Suprapubic skin (tissue), 4 donors: Measurements from ENCODE around the gene FSIP2.

ENCODE experiments used
- CTCF ChIP-seq, 2 donors: fragments of 200-600 bp in 1 of 2; fragments of 450-650 bp in 1 of 2; sonication (generic) in 1 of 2; IDR thresholded peaks; one replicate each; pipeline ENCODE4 v1.5.1; 2016 to 2019; ENCODE audit warnings: antibody characterized with exemption in 2 of 2, mild to moderate bottlenecking in 1 of 2, moderate library complexity in 1 of 2
- EP300 ChIP-seq: sonication (generic); formaldehyde crosslinking; IDR thresholded peaks from one replicate; pipeline ENCODE4 v1.6.1; 2017; ENCODE audit warnings: antibody characterized with exemption
- POLR2A ChIP-seq, 2 donors: fragments of 450-650 bp; IDR thresholded peaks; one replicate each; pipeline ENCODE4 v1.6.1; 2017; ENCODE audit warnings: antibody characterized with exemption in 2 of 2, mild to moderate bottlenecking in 2 of 2, moderate library complexity in 2 of 2
- POLR2AphosphoS5 ChIP-seq, 3 donors: sonication (generic); formaldehyde crosslinking; IDR thresholded peaks; one replicate each; pipeline ENCODE4 v1.6.1; 2017; ENCODE audit warnings: antibody characterized with exemption in 3 of 3

GRCh38 chr2:185796758-185797157 lies 58.2 kb downstream of the FSIP2 start:
- TF ChIP-seq CTCF (IDR thresholded peaks at IDR 0.05) (no peak), POLR2AphosphoS5 (IDR thresholded peaks at IDR 0.05) (no peak), POLR2A (IDR thresholded peaks at IDR 0.05) (no peak), EP300 (no peak)
